ENCODE results near the gene ATP2C2.

ATP2C2 gene, protein sequence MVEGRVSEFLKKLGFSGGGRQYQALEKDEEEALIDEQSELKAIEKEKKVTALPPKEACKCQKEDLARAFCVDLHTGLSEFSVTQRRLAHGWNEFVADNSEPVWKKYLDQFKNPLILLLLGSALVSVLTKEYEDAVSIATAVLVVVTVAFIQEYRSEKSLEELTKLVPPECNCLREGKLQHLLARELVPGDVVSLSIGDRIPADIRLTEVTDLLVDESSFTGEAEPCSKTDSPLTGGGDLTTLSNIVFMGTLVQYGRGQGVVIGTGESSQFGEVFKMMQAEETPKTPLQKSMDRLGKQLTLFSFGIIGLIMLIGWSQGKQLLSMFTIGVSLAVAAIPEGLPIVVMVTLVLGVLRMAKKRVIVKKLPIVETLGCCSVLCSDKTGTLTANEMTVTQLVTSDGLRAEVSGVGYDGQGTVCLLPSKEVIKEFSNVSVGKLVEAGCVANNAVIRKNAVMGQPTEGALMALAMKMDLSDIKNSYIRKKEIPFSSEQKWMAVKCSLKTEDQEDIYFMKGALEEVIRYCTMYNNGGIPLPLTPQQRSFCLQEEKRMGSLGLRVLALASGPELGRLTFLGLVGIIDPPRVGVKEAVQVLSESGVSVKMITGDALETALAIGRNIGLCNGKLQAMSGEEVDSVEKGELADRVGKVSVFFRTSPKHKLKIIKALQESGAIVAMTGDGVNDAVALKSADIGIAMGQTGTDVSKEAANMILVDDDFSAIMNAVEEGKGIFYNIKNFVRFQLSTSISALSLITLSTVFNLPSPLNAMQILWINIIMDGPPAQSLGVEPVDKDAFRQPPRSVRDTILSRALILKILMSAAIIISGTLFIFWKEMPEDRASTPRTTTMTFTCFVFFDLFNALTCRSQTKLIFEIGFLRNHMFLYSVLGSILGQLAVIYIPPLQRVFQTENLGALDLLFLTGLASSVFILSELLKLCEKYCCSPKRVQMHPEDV

DNA sequence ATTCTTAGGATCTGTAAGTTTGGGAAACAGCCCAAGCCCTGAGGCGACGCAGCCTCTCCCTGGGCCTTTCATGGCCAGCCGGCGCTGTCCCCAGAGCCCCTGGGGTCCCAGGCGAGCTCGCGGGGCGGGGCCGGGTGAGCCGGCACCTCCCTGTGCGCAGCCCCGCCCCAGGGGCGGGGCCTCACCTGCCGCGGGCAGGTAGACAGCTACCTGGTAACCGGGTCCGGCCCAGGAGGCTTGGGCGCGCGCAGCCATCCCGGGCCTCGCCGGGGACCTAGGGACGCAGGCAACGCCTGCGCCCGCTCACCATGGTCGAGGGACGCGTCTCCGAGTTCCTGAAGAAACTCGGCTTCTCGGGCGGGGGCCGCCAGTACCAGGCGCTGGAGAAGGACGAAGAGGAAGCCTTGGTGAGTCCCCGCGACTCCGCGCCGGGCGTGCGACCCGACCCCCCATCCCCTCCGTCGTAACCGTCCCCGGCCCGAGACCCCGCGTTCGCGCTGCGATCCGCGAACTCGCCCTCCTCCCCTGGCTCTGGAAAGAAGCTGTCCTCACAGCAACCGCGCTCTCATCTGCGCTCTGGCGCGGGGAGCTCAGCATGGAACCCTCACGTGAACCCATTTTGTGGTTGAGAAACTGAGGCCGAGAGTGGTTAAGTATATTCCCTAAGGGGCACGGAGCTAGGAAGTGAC lies at the start of gene ATP2C2:
Gene ATP2C2, plus strand, starts transcription at position 231 of the 689 bp plus-strand sequence. Its CDS starts 78 bp downstream, at position 309.
- Histone ChIP-seq H4K20me1 (ENCODE audit: insufficient read depth, low read length) (no peaks in the 10 kb centered on the region), H3F3A (ENCODE audit: insufficient read depth, low read length) (no peaks in the 10 kb centered on the region), H3K27ac (ENCODE audit: low read length) (no peak within 1 kb of the TSS), H3K9me3 (replicated peaks; ENCODE audit: insufficient read depth, low read length) (no peaks in the 10 kb centered on the region), H3K4me1 (ENCODE audit: low read length) (no peaks in the 10 kb centered on the region), H3K27me3 (replicated peaks; ENCODE audit: insufficient read depth, low read length) (peaks cover 8% of the 10 kb centered on the region), H3K4me2 (ENCODE audit: low read depth, low read length) (no peak within 1 kb of the TSS), H3K9me2 (replicated peaks; ENCODE audit: insufficient read depth, low read length) (no peaks in the 10 kb centered on the region), H3K36me3 (replicated peaks; ENCODE audit: insufficient read depth, low read length) (no peaks in the 10 kb centered on the region), H3K9ac (ENCODE audit: low read length) (no peak within 1 kb of the TSS), H3K4me3 (ENCODE audit: low read length) (no peak within 1 kb of the TSS), H3K79me2 (ENCODE audit: low read length) (no peaks in the 10 kb centered on the region), H2AFZ (ENCODE audit: low read length) (no peak within 1 kb of the TSS)
- TF ChIP-seq EZH2phosphoT487 (IDR thresholded peaks at IDR 0.05; ENCODE audit: low read length) (no peak), EZH2 (optimal IDR thresholded peaks at IDR 0.05; ENCODE audit: low read depth, low read length) (no peak)
- TF ChIP-seq, protein P1, sequence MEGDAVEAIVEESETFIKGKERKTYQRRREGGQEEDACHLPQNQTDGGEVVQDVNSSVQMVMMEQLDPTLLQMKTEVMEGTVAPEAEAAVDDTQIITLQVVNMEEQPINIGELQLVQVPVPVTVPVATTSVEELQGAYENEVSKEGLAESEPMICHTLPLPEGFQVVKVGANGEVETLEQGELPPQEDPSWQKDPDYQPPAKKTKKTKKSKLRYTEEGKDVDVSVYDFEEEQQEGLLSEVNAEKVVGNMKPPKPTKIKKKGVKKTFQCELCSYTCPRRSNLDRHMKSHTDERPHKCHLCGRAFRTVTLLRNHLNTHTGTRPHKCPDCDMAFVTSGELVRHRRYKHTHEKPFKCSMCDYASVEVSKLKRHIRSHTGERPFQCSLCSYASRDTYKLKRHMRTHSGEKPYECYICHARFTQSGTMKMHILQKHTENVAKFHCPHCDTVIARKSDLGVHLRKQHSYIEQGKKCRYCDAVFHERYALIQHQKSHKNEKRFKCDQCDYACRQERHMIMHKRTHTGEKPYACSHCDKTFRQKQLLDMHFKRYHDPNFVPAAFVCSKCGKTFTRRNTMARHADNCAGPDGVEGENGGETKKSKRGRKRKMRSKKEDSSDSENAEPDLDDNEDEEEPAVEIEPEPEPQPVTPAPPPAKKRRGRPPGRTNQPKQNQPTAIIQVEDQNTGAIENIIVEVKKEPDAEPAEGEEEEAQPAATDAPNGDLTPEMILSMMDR (IDR thresholded peaks at IDR 0.05; ENCODE audit: low read length), result no peak
- DNase-seq, result no peak

DNA sequence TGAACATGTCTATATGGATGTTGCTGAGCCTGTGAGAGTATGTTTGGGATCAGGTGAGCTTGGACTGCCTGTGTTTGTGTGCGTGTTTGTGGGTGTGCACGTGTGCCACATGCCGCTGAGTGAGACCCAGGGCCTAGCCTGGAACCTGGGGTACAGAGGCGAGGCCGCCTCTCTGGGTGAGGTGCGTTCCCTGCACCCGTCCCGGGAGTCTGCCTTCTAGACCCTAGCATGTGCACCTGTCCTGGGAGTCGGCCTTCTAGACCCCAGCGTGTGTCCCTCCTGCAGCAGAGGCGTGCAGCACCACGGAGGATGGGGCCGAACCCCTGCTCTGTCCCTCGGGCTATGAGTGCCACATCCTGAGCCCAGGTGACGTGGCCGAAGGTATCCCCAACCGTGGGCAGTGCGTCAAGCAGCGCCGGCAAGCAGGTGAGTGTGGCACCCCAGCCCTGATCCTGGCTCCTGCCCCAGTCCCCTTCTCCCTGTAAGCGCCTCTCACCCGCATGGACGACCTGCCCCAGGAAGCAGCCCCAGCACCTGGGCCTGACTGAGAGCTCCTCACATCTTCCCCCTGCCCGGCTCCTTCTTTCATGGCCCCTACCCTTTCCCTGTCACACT lies 49.1 kb upstream of the ATP2C2 start:
- Histone ChIP-seq H2AFZ (ENCODE audit: low read length) (no peak overlapping the region), H3K27me3 (replicated peaks; ENCODE audit: insufficient read depth, low read length) (peaks cover 45% of the 10 kb centered on the region; the same call in 1 of the 2 replicates), H3K4me3 (ENCODE audit: low read length) (no peak overlapping the region), H3K4me2 (ENCODE audit: low read depth, low read length) (no peak overlapping the region), H3F3A (ENCODE audit: insufficient read depth, low read length) (no peaks in the 10 kb centered on the region), H3K9ac (ENCODE audit: low read length) (no peak overlapping the region), H4K20me1 (ENCODE audit: insufficient read depth, low read length) (no peaks in the 10 kb centered on the region), H3K36me3 (replicated peaks; ENCODE audit: insufficient read depth, low read length) (no peaks in the 10 kb centered on the region), H3K9me3 (replicated peaks; ENCODE audit: insufficient read depth, low read length) (no peaks in the 10 kb centered on the region), H3K9me2 (replicated peaks; ENCODE audit: insufficient read depth, low read length) (no peaks in the 10 kb centered on the region), H3K4me1 (ENCODE audit: low read length) (no peaks in the 10 kb centered on the region), H3K27ac (ENCODE audit: low read length) (no peak overlapping the region), H3K79me2 (ENCODE audit: low read length) (no peaks in the 10 kb centered on the region)
- no peak for TF ChIP-seq EZH2phosphoT487 (IDR thresholded peaks at IDR 0.05; ENCODE audit: low read length)
- no peak for TF ChIP-seq EZH2 (optimal IDR thresholded peaks at IDR 0.05; ENCODE audit: low read depth, low read length)
- TF ChIP-seq, protein P1 (IDR thresholded peaks at IDR 0.05; ENCODE audit: low read length), result no peak
- DNase-seq, result no peak

DNA sequence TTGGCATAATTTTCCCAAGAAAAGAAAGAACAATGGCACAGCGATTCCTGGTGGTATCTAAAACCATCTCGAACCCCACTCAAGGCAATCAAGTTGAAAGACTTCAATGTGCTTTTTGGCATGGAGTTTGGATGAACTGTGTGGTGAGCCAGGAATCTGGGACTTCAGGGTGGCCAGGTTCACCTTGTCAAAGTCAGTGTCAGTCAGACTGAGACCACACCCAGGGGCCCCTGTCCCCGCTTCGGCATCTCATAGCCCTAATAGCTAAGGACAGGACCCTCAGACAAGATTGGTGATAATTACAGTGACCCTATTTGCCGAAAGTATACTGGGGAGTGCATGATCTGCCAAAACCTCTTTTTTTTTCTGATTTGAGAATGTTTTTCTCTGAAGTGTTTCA lies 47.8 kb upstream of the ATP2C2 start:
- peaks cover 38% of the 10 kb centered on the region; the same call in 1 of the 2 replicates for H3K27me3 ChIP-seq (replicated peaks; ENCODE audit: insufficient read depth, low read length)
- no peaks in the 10 kb centered on the region for H4K20me1 ChIP-seq (ENCODE audit: insufficient read depth, low read length)
- no peak overlapping the region for H3K27ac ChIP-seq (ENCODE audit: low read length)
- H2AFZ ChIP-seq (ENCODE audit: low read length), result no peak overlapping the region
- H3K9ac ChIP-seq (ENCODE audit: low read length), result no peak overlapping the region
- H3K79me2 ChIP-seq (ENCODE audit: low read length), result no peaks in the 10 kb centered on the region
- TF ChIP-seq EZH2 (optimal IDR thresholded peaks at IDR 0.05; ENCODE audit: low read depth, low read length), result no peak
- TF ChIP-seq, protein P1 (IDR thresholded peaks at IDR 0.05; ENCODE audit: low read length), result no peak
- TF ChIP-seq EZH2phosphoT487 (IDR thresholded peaks at IDR 0.05; ENCODE audit: low read length), result no peak
- H3K4me3 ChIP-seq (ENCODE audit: low read length), result no peak overlapping the region
- no peaks in the 10 kb centered on the region for H3K36me3 ChIP-seq (replicated peaks; ENCODE audit: insufficient read depth, low read length)
- no peaks in the 10 kb centered on the region for H3K4me1 ChIP-seq (ENCODE audit: low read length)
- H3K9me3 ChIP-seq (replicated peaks; ENCODE audit: insufficient read depth, low read length), result no peaks in the 10 kb centered on the region
- no peaks in the 10 kb centered on the region for H3K9me2 ChIP-seq (replicated peaks; ENCODE audit: insufficient read depth, low read length)
- no peaks in the 10 kb centered on the region for H3F3A ChIP-seq (ENCODE audit: insufficient read depth, low read length)
- no peak overlapping the region for H3K4me2 ChIP-seq (ENCODE audit: low read depth, low read length)
- DNase-seq, result no peak
